SU-DHL-6 (cell line): ENCODE results near the gene GRID2.

Experiments used
- EZH2phosphoT487 ChIP-seq: fragments of 200-600 bp; sonication (generic), shearing (Covaris generic); conservative IDR thresholded peaks from 2 replicates; pipeline ENCODE4 v1.6.1; 2018; ENCODE audit warnings: mild to moderate bottlenecking, antibody characterized with exemption, low read length, moderate library complexity, mixed read lengths
- TF ChIP-seq, protein P1 (sequence below): fragments of 200-600 bp; sonication (generic); IDR thresholded peaks from one replicate; pipeline ENCODE4 v1.5.1; 2017; ENCODE audit warnings: antibody characterized with exemption, mild to moderate bottlenecking, low read length, moderate library complexity; ENCODE audit not compliant: insufficient read depth, poor library complexity, severe bottlenecking

DNA sequence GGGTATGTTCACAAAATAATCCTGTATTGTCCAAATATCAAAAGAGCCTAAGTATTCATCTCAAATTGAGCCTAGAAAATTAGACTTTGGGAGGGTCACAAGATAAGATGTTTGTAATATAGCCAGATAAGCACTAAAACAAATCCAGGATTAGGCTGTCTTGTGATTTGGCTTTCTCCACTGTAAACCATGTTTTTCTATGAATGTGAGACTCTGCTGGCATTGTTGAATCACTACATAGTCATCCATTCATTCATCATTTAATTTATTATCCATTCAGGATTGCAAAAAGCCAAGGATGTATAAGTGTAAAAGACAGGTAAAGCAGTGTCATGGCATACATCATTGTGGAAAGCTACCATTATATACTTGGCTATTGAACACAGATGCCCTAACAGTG, 148.0 kb downstream of the GRID2 start:
- TF ChIP-seq, protein P1, sequence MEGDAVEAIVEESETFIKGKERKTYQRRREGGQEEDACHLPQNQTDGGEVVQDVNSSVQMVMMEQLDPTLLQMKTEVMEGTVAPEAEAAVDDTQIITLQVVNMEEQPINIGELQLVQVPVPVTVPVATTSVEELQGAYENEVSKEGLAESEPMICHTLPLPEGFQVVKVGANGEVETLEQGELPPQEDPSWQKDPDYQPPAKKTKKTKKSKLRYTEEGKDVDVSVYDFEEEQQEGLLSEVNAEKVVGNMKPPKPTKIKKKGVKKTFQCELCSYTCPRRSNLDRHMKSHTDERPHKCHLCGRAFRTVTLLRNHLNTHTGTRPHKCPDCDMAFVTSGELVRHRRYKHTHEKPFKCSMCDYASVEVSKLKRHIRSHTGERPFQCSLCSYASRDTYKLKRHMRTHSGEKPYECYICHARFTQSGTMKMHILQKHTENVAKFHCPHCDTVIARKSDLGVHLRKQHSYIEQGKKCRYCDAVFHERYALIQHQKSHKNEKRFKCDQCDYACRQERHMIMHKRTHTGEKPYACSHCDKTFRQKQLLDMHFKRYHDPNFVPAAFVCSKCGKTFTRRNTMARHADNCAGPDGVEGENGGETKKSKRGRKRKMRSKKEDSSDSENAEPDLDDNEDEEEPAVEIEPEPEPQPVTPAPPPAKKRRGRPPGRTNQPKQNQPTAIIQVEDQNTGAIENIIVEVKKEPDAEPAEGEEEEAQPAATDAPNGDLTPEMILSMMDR, result no peak
- TF ChIP-seq EZH2phosphoT487, result no peak
